Measurements from ENCODE around the gene SNED1. TPM values are rescaled to one million over a fixed set of nuclear protein-coding genes. Genes with fewer than 3 reads are reported as not detected.

The SNED1 gene
- total RNA-seq, 1 donor from 2014 or later, result 7.4 TPM

GRCh38 chr2:241126201-241126611 lies 127.8 kb downstream of the SNED1 start:
- DNase-seq, result peak; percentile 21
- no peak for ATAC-seq
- intact Hi-C loops (cut with micrococcal nuclease), result no loop called here

GRCh38 chr2:241126771-241127202 lies 128.4 kb downstream of the SNED1 start:
- no peak for ATAC-seq
- no peak for DNase-seq
- intact Hi-C loops (cut with micrococcal nuclease), result no loop called here

GRCh38 chr2:241128266-241128665 lies 129.8 kb downstream of the SNED1 start:
- ATAC-seq (no peak), DNase-seq (no peak)
- intact Hi-C loops (cut with micrococcal nuclease), result no loop called here

GRCh38 chr2:241129086-241129871 lies 130.9 kb downstream of the SNED1 start:
- intact Hi-C loops (cut with micrococcal nuclease), result no loop called here
- DNase-seq, result no peak
- no peak for ATAC-seq

- DNase-seq, result no peak
- intact Hi-C loops (cut with micrococcal nuclease), result no loop called here
- no peak for ATAC-seq
Observed at GRCh38 chr2:241130316-241130715, 131.9 kb downstream of the SNED1 start.

GRCh38 chr2:241131531-241131930 lies 133.1 kb downstream of the SNED1 start:
- DNase-seq, result no peak
- no peak for ATAC-seq
- intact Hi-C loops (cut with micrococcal nuclease), result no loop called here

- DNase-seq (no peak), ATAC-seq (no peak)
- intact Hi-C loops (cut with micrococcal nuclease), result no loop called here
Observed at GRCh38 chr2:241132538-241133435, 134.4 kb downstream of the SNED1 start.

GRCh38 chr2:241133436-241133820 lies 135.0 kb downstream of the SNED1 start:
- intact Hi-C loops (cut with micrococcal nuclease), result no loop called here
- ATAC-seq, result no peak

GRCh38 chr2:241134711-241135110 lies 136.3 kb downstream of the SNED1 start:
- intact Hi-C loops (cut with micrococcal nuclease), result no loop called here
- no peak for DNase-seq
- ATAC-seq, result no peak

More at GRCh38 chr2:241133436-241133820, 135.0 kb downstream of the SNED1 start:
- no peak for DNase-seq

GRCh38 chr2:241135737-241136136 lies 137.3 kb downstream of the SNED1 start:
- intact Hi-C loops (cut with micrococcal nuclease), result no loop called here
- no peak for ATAC-seq
- no peak for DNase-seq

- DNase-seq, result no peak
- no peak for ATAC-seq
- intact Hi-C loops (cut with micrococcal nuclease), result no loop called here
Observed at GRCh38 chr2:241136191-241136590, 137.8 kb downstream of the SNED1 start.

GRCh38 chr2:241136661-241137260 lies 138.3 kb downstream of the SNED1 start:
- ATAC-seq, result no peak
- no peak for DNase-seq
- intact Hi-C loops (cut with micrococcal nuclease), result no loop called here

GRCh38 chr2:241137276-241138190 lies 139.1 kb downstream of the SNED1 start:
- intact Hi-C loops (cut with micrococcal nuclease), result no loop called here
- no peak for DNase-seq

GRCh38 chr2:241138471-241138870 lies 140.1 kb downstream of the SNED1 start:
- DNase-seq, result no peak
- intact Hi-C loops (cut with micrococcal nuclease), result no loop called here
- no peak for ATAC-seq

More at GRCh38 chr2:241137276-241138190, 139.1 kb downstream of the SNED1 start:
- no peak for ATAC-seq

- ATAC-seq (no peak), DNase-seq (no peak)
- intact Hi-C loops (cut with micrococcal nuclease), result no loop called here
Observed at GRCh38 chr2:241139531-241140444, 141.4 kb downstream of the SNED1 start.

- DNase-seq, result no peak
- no peak for ATAC-seq
- intact Hi-C loops (cut with micrococcal nuclease), result no loop called here
Observed at GRCh38 chr2:241140445-241140840, 142.0 kb downstream of the SNED1 start.

- DNase-seq (no peak), ATAC-seq (no peak)
- intact Hi-C loops (cut with micrococcal nuclease), result no loop called here
Observed at GRCh38 chr2:241141214-241141770, 142.9 kb downstream of the SNED1 start.

GRCh38 chr2:241142063-241142462 lies 143.6 kb downstream of the SNED1 start:
- DNase-seq (no peak), ATAC-seq (no peak)
- intact Hi-C loops (cut with micrococcal nuclease), result no loop called here

All from left ventricle myocardium superior (tissue), 1 donor.